Measurements from ENCODE around the gene RAB26.
"Not testable (repeated sequence)": the region's sequence is repeated elsewhere in the genome, so short reads cannot be mapped to it uniquely, and the experiment has no call there.

RAB26 gene

DNA sequence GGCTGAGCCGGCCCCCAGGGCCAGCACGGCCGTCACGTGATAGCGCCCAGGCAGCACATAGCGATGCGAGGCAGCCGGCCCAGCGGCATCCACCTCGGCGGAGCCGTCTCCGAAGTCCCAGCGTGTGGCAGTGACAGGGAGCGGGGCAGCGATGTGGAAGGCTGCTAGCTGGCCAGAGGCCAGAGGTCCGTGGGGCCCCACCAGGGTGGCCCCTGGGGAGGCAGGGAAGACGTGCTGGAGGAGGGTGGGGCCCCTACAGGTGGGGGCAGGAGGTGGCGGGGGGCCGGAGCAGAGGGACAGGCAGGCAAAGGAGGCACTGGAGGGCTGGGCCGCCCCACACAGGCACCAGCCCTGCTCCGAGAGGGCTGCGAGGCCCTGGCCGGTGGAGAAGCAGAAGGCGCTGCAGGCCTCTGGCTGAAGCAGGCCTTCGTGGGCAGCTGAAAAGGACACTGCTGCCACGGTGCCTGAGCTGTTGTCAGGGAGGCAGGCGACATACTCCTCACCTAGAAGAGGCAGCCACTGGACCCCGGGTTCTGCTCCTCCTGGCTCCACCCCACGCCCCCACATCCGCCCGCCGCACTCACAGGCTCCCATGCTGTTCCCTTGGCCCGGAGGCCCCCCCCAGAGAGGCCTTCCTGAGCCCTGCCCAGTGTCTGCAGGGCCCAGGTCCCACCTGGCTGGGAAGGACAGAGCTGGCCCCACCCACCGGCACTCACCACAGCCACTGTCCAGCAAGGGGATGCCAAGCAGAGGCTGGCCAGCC is 30.3 kb upstream of the RAB26 start:
- not testable (repeated sequence) for DNase-seq

DNA sequence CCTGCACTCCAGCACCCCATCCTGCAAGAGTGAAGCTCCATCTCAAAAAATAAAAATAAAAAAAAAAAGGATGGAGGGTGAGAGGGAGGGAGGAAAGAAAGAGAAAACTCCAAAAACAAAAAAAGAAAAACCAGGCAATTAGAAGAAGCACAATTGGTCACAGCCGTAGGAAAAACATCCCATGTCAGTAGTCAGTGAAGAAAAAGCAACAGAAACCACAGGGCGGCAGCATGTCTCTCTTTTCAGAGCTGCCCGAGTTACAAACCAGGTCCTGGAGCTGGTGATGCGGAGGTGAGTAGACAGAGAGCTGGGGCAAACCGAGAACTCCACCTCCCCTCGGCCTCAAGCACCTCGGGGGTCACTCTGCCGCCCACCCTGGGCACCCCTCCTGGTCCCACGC is 27.1 kb upstream of the RAB26 start:
- DNase-seq, result not testable (repeated sequence)

DNA sequence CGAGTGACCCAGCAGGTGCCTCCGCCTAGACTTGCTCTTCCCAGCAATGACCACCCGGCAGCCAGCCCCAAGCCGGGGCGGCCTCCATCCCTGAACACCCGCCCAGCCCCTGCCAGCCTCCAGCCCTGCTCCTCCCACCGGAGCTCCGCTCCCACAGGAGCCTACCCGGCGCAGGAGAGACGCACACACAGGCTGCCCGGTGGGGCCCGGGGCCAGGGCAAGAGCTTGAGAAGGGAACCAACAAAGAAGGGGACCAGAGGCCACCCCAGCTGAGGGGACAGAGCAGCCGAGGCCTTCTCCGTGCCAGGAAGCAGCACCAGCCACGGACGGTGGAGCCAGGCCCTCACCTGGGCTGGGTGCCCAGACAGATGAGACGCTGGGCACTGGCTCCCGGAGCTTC is 26.6 kb upstream of the RAB26 start:
- no peak for DNase-seq

DNA sequence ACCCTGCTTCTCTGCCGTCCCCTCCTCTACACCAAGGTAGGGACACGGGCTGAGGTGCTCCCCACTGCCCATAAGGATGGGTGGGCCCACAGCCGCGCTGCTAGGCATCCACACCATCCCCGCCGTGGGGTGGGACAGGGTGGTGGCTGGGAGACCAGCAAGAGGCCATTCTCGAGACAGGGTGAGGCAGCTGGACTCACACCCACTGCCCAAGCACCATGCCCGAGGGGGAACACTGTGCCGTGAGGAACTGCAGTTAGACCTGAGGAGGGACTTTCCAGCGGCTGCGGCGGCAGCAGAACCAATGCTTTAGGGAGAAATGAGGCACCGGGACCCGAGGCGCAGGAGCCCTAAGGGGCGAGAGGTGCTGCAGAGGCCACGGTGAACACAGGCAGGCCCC is 26.0 kb upstream of the RAB26 start:
- DNase-seq, result no peak

DNA sequence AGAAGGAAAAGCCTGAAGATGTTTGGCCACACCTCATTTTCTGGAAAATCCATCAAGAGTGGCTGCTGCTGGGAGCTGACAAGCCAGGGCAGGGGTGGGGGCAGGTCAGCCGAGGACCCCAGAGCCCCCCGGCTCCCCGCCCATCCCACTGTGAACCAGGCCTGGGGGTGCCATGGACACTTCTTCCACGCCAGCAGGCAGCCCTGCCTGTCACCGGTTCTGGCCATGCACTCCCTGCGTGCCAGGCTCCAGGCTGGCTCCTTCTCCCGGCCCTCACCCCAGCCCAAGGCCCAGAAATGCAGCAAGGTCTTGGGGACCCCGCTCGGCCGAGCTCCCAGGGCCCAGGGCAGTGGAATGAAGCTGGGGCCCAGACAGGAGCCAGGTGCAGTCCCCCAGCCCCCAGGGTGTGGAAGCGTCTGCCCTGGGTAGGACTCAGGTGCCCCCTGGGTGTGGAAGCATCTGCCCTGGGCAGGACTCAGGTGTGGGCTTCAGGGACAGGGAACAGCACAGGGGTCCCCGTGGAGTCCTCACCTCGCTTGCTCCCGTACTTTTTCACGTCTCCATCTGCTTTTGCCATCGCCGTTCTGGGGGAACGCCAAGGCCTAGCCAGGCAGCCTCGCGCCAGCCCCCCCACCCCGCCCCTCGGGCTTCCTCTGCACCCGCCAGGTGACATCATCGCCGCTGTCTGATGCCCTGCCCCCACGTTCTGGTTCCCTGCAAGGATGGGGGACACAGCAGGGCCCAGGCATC is 25.3 kb upstream of the RAB26 start:
- DNase-seq, result not testable (repeated sequence)

DNA sequence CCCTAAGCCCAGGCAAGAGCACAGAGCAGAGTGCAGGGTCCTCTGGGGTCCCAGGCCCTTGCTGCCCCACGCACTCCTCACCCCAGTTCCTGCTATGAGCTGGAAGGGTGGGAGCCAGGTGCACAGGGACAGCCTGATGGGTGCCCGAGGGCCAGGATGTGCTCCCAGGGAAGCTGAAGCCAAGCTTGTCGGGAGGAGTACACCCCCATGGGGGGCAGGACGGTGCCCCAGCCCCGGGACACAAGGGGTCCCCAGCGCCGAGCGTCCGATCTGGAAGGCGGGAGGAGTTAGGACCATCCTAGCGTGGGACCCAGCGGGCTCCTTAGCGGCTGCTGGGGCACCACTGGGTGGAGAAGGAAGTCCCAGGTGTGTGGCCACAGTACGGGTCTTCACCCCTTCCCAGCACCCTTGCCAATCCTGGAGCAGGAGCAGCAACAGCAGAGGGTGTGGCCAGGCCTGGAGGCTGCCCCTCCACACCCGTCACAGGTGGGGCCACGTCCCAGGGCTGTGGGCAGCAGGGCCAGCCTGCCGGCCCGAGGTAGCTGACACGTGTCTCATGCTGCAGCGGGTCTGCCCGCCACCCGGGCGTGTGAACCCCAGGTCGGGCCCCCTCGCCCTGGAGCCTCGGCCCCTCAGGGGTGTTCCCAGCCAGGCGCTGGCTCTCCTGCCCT is 24.6 kb upstream of the RAB26 start:
- DNase-seq, result not testable (repeated sequence)

DNA sequence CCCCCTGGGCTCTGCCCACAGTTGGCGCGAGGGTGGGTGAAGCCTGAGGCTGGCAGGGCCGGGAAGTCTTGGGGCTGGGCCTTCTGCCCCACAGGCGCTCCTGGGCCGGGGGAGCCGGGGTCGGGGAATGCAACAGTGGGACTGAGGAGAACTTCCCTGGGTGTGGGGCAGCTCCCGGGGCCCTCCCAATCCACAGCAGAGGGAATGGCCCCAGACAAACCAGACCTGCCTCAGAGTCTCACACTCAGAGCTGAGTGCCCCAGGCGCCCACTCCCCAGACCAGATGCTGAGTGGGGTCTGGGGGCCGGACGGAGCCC is 24.1 kb upstream of the RAB26 start:
- not testable (repeated sequence) for DNase-seq

DNA sequence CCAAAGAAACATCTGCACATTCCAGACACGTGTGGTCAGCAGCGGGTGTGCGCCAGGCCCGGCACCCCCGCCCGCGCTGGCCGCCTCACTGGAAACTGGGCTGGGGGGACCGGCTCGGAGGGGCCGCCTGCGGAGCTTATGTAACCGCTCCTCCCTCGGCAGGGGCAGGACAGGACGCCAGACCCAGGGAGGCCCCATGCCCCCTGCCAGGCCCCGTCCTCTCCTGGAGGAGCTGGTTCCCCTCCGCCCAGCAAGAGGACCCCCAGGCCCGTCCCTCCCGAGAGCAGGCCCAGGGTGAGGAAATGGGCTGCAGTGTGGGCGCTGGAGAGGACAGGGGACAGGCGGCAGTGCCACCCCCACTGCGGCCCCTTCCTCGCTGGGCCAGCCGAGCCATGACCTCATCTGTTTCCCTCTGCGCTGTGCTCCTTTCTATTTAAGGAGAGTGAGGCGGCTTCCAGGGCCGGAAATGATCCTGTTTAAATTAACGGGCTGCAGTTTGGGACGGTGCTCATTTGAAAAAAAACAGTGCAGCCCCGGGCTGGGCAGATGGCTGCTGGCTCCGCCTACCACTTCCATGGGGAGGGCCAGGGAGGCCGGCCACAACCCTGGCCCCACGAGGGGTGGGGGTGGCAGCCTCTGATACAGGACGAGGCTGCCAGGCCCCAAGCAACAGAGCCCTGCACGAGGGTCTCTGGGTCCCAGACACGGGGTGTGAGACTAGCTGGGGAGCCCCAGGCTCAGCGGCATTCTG is 23.6 kb upstream of the RAB26 start:
- not testable (repeated sequence) for DNase-seq

DNA sequence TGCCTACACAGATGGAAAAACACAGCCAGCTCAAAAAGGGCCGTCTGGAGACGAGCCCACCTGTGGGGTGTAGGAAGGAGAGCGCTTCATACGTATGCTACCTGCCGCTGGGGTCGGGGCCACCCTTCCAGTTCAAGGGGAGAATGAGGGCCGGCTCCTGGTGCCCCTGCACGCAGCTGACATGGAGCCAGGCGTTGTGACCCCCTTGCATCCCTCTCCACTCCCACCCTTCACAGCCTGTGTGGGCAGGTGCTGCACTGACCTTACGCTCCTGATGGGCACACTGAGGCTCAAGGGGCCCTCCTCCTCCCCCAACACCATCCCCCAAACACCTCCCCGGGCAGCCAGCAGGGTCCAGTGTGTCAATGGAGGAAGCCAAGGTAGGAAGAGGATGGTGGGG is 22.8 kb upstream of the RAB26 start:
- DNase-seq, result not testable (repeated sequence)

DNA sequence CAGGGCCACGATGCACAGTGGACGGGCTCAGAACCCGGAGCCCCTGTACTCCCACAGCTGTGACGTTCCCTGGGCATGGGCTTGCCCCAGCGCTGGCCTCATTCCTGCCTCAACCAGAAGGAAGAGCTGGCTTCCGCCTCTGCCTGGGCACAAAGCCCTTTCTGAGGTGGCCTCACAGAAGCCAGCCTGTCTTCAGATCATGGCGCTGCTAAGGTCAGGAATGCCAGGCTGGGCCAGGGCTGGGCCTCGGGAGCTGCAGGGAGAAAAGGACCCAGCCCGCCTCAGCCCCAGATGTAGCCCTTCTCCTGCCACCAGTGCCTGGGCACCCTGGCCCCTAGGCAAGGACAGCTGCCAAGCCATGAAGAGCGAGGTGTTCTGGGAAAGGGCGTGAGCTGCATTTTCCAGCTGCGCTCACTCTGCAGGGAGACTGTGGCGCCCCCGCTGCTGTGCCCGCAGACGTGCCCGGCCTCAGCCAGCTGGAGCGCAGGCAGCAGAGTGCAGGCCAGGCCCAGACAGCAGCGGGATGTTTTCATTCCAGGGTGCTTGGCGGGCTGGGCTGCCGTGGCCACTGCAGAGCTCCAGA is 22.2 kb upstream of the RAB26 start:
- not testable (repeated sequence) for DNase-seq

DNA sequence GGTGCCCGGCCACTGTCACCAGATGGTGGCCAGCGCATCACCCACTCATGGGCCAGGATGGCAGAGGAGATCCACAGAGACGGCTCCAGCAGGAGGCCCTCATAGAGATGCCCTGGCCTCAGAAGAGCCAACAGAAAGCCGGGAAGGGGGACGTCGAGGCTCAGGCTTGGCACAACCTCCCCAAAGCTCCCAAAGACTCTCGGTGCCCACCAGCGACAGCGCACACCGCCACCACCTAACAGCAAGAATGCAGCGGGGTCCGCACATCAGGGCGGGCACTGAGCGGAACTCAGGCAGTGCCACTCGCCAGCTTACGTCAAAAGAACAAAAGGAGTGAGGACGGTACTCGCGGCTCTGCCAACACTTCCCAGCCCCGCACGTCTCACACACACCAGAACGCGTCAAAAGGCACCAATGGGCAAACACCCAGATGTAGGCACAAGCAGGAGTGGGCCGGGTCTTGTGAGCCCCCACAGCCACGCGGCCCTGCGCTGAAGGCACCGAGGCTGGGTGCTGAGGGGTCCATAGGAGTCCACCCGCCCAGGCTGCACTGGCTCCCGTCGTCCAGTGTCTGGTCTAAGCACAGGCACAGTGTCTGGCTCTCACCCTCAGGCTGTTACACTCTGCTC is 21.4 kb upstream of the RAB26 start:
- not testable (repeated sequence) for DNase-seq

DNA sequence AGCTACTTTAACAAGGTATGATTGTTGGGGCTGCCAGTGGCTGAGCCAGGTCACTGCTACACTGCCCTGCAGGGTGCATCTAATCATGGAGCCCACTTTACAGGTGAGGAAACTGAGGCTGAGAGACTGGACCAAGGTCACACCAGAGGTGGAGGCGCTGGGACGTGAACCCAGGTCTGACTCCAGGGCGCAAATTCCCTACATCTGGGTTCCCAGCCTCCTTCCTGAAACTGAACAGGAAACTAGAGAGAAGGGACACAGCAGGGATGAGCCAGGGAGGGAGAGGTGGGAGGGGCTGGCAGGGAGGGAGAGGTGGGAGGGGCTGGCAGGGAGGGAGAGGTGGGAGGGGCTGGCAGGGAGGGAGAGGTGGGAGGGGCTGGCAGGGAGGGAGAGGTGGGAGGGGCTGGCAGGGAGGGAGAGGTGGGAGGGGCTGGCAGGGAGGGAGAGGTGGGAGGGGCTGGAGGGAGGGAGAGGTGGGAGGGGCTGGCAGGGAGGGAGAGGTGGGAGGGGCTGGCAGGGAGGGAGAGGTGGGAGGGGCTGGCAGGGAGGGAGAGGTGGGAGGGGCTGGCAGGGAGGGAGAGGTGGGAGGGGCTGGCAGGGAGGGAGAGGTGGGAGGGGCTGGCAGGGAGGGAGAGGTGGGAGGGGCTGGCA is 20.7 kb upstream of the RAB26 start:
- DNase-seq, result not testable (repeated sequence)

DNA sequence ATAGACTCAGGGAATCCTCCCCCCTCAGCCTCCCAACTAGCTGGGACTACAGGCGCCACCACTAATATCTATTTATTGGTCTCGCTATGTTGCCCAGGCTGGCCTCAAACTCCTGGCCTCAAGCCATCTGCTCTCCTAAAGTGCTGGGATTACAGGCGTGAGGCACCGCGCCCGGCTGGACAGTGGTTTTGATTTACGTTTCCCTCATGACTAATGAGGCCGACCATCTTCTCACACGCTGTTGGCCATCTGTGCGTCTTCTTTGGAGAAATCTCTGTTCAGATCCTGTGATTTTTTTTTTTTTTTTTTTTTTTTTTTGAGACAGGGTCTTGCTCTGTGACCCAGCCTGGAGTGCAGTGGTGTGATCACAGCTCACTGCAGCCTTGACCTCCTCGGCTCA is 19.2 kb upstream of the RAB26 start:
- not testable (repeated sequence) for DNase-seq

DNA sequence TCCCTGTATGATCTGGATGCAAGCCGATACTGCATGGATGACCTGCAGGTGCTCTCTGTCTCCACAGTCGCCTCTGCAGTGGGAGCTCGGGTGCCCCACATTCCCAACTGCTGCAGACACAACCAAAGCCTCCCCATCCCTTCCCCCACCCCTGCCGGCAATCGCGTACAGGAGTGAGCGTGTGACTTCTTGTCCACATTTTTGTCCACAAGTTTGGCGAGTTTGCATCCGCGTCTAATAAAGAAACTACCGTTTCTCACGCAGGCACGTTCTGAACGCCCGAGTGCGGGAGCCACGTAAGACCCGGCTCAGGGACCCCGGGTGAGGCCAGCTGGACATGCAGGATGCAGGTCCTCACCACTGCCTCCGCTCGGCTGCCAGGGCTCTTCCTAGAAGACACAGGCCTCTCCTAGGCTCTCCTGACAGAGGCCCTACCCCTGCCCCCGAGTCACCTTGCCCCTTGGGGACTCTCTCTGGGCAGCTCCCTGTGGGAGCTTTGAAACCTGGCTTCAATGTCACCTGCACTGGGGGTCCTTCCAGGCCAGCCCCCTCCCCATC is 18.5 kb upstream of the RAB26 start:
- DNase-seq, result not testable (repeated sequence)

DNA sequence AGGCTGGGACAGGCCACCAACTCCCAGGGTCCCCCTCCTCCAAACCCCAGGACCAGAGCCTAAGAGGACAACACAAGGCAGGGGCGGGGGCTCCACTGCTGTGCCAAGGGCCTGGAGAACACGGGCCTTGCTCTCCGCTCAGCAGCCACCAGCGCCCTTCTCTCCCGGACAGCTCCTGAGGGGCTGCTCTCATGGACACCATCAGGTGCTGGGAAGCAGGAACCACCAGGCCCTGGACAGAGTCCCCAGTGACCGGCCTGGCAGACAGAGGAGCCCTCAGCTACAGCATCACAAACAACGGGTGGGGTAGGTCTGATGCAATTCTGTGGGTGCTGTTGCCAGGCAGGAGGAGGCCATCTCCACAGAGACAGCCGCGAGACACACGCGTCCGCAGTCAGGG is 14.6 kb upstream of the RAB26 start:
- DNase-seq, result not testable (repeated sequence)

DNA sequence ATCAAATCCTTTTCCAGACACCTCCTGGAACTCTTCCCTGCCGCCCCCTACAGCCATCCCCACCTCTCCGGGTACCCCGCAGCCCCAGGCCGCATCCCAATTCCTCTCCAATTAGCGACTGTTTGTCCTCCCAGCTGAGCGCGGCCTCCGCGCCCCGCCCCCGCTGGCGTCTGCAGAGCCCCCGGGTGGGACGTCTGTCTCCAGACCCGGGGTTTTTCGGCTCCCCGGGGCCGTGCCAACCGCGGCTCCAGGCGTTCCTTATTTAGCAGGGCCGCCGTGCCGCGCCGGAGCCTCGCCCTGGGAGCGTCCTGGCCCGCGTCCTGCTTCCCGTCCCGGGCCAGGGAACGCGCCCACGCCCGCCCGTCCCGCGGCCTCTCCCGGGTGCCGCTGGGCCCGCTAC is 13.4 kb upstream of the RAB26 start:
- not testable (repeated sequence) for DNase-seq

DNA sequence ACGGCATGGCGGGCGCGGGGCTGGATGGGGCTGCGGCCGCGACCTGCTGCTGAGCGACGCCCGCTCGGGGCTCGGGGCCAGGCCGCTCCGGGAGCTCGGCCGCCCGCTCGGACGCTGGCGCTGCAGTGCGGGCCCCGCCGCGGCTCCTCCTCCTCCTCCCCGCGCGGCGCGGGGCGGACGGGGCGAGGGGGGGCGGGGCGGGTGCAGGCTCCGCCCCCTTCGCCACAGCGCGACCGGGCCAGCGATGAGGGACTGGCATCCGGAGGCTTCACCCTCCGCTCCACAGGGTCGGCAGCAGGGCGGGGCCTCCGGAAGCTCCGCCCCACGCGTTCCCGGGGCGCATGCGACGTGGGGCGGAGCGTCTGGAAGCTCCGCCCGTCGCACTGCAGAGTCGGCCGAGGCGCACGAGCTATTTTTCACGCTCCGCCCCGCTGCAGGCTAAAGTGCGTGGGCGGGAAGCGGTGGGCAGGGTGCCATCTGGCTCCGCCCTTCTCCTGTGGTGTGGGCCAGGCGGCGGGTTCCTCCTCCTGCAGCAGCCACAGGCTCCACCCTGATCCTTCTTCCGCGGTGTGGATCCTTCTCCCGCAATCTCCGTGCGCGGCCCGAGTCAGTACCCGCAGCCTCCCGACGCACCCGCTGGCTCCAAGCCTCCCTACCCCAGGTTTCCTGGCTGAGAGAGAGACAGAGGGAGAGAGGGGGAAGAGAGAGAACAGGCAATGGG is 12.5 kb upstream of the RAB26 start, which contains the start of gene PKD1:
Gene PKD1, minus strand, starts transcription at position 129 of the 721 bp plus-strand sequence. CDS start 209 bp downstream, outside the sequence.
- DNase-seq, result peak; percentile 98

DNA sequence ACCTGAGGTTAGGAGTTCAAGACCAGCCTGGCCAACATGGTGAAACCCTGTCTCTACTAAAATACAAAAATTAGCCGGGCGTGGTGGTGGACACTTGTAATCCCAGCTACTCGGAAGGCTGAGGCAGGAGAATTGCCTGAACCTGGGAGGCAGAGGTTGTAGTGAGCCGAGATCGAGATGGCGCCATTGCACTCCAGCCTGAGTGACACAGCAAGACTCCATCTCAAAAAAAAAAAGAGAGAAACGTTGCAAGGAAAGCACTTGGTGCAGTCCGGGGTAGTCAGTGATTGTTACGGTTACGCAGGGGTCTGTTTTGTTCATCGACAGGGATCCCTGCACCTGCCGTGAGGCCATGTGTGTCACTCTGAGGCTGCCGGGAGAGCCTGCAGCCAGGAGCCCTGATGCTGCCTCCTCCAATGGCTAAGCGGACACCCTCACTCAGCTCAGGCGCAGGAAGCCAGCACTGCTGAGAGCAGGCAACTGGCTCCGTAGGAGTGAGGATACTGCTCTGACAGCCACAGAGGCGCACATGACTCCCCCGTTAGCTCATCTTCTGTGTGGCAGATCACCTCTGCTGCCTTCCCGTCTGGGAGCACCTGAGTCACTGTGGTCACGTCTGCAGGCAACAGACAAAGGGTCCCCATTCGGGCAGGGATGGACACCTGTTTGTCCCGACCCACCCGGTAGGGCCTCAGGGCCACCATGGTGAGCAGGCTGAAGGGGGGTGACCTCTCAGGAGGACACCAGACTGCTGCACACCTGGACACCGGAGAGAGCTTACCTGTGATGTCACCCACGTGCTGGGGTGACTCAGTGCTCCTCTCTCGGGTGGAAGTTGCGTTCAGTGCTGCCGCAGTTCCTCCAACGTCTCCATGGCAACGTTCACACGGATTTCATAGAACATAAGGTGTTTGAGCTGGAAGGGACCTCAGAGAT is 5.2 kb upstream of the RAB26 start:
- DNase-seq, result no peak

DNA sequence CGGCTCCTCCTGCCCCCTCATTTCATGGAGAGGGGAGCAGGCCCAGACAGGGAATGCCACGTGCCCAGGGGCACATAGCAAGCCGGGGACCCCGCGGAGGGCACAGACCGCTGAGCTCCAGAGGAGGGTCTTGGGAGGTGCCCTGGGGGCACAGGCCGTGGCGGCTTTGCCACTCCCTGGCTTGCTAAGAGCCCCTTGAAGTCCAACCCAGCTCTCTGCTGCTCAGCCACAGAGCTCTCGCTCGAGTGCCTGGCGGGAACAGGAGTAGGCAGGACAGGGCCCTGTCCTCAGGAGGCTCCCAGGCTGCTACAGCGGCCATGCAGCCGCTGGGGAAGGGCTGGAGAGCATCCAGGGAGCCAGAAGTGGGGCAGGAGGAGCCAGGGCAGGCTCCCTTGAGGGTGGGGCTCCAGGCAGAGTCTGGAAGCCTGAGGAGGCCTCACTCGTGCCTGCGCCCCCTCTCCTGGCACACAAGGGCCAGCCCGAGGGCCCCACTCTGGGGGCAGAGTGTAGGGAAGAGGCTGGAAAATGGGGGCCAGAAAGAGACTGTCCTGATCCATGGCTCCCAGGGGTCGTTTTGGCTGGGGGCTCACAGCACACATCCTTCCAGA is 4.4 kb upstream of the RAB26 start:
- DNase-seq, result no peak
